HG03159 (cell line): Measurements from ENCODE around the gene CGB1.
"Not testable (repeated sequence)": the region's sequence is repeated elsewhere in the genome, so short reads cannot be mapped to it uniquely, and the experiment has no call there.

ENCODE experiments used
- ATAC-seq: cut with Tn5 transposase; IDR thresholded peaks from one replicate; pipeline ENCODE4 v1.9.1; 2021; ENCODE audit warnings: mild to moderate bottlenecking, moderate library complexity; ENCODE audit not compliant: unreplicated experiment

Gene CGB1

DNA sequence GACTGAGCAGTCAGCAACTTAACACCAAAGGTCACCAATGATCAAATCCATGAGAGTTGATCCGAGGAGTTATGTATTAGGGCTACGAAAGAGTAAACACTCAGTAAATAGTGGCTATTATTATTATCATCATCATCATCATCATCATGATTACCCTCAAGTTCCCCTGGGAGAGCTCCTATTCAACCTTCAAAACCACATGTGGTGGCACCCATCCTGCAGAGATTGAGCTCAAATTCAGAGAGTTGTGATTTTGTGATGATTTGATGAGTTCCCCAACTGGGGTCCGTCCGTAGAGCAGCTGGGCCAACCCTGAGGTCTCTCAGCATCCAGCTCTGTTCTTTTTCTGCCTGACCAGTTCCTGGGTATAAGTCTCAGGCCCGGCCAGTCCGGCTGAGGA lies 11.6 kb downstream of the CGB1 start:
- ATAC-seq, result not testable (repeated sequence)

DNA sequence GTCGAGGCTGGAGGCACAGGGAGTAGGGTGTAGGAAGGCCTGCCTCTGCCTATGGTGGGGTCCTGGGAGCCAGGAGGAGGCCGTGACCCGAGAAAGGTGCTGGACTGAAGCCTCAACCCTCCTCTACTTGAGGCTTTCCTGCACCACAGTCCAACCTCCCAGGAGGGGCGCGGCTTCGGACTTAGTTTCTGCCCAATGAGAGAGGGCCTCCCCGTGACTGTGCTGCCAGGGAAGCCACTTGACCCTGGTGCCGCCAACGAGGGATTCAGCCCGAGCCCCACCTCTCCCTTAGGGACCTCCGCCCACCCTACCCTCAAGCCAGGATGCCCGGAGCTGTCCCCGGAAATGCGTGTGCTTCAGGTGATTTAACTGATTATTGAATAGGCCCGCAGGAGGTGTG lies 12.5 kb downstream of the CGB1 start, which contains the start of gene CGB3:
CGB3 (minus strand) TSS at position 101 of the 400 bp plus-strand sequence. CDS start 362 bp downstream, outside the sequence.
- not testable (repeated sequence) for ATAC-seq

DNA sequence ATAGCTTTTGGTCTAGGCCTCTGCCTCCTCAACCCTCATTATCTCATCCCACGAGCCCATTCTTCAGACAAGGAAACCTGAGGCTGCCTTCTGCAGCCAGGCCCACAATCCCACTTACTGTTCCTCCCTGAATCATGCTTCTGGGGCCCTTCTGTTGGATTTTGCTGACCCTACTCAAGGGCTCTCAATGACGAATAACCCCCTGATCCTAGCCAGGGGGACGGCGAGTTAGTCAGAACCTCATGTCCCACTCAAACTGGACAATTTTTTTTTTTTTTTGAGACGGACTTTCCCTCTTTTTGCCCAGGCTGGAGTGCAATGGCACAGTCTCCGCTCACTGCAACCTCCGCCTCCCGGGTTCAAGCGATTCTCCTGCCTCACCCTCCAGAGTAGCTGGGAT lies 14.6 kb downstream of the CGB1 start:
- no peak for ATAC-seq

DNA sequence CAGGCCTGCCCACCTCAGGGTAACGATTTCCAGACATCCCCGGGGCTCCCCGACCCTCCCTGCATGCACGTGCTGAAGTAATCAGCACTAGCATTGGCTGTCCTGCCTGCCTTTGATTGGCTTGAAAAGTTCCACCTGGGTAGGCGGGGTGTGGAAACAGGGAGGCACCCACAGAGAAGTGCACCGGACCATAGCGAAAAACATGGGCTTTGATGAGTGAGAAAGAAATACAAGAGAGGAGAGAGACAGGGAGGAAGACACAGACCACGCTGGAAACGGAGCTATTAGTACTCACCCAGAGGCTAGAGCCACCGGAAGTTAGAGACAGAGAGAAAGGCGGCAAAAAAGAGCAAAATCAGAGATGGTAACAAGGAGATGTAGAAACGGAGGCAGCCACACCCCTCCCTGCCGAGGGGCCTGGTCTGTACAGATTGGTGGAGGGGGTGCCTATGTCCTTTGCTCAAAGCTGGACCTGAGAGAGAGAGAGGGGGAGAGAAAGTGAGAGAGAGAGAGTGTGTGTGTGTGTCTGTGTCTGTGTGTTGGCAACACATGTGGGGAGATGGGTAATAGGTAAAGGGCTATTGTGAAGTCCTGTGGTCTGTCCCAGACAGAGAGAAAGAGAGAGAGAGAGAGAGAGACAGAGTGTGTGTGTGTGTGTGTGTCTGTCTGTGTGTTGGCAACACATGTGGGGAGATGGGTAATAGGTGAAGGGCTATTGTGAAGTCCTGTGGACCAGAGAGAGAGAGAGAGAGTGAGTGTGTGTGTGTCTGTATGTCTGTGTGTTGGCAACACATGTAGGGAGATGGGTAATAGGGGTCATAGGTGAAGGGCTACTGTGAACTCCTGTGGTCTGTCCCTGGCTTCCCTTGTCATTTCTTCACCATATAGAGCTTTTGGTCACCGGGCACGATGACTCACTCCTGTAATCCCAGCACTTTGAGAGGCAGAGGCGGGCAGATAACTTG lies 15.5 kb downstream of the CGB1 start:
- no peak for ATAC-seq

DNA sequence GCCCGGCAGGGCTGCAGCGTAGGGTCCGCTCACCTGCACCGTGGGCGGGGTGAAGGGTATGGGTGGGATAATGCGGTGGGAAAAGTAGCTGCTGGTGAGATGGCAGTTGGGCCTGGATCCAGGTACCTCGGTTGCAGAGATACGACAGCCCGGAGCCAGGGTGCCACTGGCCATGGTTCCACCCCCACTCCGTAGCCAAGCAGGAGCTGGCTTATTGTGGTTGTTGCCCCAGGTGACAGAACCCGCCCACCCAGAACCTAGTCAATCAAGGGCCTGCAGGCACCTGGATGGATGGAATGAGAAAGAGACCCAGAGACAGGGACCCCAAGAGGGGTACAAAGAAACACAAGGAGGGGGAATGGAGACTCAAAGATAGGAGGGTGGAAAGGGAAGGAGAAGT lies 16.4 kb downstream of the CGB1 start:
- no peak for ATAC-seq

DNA sequence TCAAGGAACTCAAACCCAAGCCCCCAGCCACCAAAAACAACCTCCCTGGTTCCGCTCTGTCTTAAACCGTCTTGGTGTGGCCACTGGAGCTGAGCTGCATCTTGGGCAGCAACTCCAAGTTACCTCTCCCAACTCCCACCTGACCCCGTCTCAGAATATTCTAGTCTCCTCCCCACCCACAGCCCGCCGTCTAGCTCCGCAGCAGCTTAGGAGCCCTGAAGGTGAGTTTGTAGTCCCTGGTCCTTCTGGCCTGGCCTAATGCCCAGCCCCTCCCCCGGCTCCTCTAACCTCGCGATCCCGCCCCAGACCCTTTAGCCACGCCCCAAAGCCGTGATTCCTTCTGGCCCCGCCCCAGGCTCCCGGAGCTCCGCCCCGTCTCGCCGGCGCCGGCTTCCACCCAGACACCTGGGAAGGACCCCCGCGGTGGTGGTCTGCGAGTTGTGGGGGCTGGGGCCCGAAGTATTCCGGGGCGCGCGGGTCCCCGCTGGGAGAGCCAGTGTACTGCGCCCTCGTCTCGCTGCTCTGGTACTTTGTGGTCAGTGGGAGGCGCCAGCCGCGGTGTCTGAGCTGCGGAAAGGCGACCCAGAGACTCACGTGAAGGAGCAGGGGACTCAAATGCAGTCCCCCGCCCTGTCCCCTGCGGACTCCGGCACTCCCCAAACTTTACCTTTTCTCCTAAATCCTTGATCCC lies 17.3 kb downstream of the CGB1 start:
- no peak for ATAC-seq

DNA sequence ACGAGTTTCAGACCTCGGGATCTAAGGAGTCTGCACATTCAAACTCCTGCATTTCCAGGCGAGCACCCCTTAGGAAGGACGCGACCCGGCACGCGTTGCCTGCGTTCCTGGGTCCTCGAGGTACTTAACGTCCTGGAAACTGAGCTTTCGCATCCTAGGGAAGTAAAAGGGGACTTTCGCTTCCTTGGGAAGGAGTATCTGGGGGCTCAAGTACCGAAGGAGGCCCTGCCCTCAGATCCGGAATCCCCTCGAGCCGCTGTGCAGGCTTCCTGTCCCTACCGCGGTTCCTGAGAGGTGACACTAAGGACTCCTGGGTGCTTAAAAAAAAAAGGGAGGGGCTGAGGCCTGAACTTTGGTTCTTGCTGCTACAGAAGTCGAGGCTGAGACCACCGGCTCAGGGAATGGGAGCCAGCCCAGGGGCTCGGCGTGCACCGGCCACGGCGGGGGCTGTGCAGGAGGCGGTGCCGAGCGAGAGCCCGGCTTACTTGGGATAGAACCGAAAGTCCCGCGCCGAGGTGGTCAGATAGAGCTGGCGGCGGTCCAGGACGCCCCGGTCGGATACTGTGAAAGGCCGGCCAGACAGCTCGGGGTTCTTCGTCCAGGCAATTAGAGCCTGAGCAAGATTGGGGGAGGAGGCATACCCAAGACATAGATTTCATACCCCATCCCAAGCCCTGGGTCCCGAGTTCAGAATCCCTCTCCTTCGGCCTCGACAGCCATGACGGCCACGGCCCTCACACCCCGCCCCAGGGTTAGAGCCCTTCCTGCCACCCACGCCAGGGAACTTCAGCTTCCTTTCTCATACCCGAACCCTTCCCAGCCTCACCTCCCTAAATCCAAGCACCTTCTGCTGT lies 18.1 kb downstream of the CGB1 start:
- not testable (repeated sequence) for ATAC-seq

DNA sequence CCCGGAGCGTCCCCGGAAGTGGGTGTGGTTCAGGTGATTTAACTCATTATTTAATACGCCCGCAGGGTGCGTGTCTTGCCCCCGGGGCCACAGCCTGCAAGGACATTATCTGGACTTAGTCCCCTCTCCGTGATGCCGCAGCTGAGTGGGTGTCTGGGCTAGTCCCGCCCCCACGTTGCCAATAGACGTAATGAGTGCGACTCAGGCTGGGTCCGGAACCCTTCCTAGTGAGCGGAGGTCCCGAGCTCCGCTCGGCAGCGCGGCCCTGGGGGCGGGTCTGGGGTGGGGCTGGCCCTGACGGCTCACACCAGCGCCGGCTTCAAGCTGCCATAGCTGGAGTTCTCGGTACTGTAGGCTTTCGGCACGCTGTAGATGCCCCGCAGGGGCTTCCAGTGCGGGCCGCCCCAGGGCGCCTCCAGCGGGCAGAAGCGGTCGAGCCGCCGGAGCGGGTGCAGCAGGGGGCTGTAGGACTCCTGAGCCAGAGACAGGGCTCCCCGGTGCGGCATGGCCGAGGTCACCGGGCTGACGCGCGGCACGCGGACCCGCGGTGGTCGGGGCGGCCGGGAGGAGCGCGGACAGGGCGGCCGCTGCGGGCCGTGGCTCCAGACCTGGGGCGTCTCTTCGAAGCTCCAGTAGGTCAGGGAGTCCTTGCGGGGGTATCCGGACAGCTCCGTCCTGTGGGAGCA lies 18.9 kb downstream of the CGB1 start:
- no peak for ATAC-seq

DNA sequence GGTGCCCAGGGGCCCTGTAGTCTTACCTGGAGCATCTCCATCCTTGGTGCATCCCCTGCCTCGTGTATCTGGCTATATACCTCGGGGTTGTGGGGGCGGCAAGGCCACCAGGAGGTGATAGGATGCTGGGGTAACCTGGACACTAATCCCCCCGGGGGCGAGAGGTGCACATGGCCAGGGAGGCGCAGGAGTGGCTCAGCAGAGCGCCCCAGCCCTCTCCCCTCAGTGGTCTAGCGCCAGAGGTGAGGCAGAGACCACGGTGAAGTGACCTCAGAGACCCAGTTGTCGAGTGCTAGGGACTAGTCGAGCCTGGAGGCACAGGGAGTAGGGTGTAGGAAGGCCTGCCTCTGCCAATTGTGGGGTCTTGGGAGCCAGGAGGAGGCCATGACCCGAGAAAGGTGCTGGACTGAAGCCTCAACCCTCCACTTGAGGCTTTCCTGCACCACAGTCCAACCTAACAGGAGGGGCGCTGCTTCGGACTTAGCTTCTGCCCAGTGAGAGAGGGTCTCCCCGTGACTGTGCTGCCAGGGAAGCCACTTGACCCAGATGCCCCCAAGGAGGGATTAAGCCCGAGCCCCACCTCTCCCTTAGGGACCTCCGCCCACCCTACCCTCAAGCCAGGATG lies 19.5 kb downstream of the CGB1 start, which contains the start of gene LHB:
LHB (minus strand) TSS at position 51 of the 625 bp plus-strand sequence; CDS start at position 41, 10 bp downstream.
- no peak for ATAC-seq

DNA sequence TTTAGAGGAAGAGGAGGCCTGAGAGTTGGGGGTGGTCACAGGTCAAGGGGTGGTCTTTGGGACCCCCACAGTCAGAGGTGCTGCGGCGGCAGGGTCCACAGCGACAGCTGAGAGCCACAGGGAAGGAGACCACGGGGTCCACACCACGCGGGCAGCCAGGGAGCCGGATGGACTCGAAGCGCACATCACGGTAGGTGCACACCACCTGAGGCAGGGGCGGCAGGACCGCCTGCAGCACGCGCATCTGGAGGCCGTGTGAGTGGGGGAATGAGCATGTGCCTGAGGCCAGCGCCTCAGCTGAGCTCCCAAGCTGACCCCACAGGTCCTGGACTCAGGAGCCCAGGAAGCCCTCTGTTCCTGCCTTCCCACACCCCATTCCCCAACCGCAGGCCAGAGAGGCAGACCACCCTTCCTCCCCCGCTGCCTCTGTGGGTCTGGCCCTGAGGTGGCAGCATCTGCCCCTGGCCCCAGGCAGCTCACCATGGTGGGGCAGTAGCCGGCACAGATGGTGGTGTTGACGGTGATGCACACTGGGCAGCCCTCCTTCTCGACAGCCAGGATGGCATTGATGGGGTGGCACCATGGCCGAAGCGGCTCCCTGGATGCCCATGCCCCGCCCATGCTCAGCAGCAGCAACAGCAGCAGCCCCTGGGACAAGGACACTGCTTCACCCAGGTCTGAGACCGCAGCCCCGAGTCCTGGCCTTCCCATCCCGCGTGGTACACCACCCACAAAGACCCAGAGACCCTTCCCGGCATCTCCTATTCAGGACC lies 20.4 kb downstream of the CGB1 start:
- ATAC-seq, result no peak

DNA sequence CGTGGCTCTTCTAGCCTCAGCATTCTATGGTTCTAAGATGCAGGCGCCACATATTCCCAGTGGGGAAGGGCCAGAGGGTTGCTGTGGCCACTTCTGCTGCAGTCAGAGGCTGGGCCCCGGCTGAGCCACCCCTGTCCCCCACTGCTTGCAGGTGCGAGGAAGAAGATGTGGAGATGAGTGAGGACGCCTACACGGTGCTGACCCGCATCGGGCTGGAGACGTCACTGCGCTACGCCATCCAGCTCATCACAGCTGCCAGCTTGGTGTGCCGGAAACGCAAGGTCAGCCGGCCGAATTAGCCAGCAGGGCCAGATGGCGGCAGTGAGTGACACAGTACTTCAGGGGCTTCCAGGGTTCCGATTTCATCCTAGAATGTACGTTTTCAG lies 21.8 kb downstream of the CGB1 start:
- no peak for ATAC-seq

DNA sequence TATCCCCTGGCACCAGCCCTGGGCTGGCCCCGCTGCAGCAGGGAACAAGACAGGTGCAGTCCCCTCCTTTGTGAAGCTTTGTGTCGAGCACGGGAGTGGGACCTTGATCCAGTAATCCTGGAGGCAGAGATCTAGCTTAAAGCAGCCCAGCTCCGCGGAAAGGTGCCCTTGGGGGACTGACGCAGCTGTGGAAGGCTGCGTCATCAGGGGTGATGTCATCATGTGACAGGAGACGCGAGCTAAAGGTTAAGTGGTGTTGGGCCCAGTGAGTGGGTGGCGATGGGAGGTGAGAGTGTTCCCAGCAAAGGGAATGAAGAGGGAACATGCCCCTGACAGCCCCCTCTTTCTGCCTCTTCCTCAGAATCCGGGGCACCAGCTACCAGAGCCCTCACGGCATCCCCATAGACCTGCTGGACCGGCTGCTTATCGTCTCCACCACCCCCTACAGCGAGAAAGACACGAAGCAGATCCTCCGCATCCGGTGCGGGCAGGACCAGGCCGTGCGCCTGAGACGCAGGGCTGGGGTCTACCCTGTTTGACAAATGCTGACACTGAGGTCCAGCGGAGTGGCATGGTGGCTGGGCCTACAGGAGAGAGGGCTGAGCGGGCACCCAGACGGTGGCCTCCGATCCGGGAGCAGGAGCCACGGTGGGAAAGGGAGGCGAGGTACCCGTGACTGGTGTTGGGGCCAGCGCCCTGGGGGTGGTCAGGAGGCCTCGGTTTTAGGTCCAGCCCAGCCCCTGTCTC lies 22.4 kb downstream of the CGB1 start:
- ATAC-seq, result no peak

DNA sequence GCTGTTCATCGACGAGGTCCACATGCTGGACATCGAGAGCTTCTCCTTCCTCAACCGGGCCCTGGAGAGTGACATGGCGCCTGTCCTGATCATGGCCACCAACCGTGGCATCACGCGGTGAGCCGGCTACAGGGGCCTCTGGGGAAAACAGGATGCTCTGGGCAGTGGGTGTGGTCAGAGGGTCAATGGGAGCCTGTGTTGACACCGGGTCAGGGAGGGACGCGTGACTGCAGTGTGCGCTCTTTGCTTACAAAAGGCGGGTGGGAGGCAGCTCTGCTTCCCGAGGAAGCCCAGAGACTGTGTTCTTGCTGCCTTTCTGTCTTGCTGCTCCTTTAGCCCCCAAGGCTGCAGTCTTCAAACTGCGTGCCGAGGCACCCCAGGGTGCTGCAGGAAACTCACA lies 25.5 kb downstream of the CGB1 start:
- ATAC-seq, result no peak

DNA sequence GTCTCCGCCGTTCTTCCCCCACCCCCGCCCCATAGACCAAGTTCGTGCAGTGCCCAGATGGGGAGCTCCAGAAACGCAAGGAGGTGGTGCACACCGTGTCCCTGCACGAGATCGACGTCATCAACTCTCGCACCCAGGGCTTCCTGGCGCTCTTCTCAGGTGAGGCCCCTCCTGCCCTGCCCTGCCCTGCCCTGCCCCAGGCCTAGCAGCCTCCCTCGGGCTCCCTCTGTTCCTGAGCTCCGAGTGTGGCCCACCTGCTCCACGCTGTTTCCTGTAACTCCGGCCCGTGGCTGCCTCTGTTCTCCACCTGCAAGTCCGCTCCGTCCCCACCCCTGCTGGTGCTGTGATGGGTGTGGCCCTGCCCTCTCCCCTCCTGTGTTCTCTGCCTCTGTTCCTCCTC lies 26.2 kb downstream of the CGB1 start:
- no peak for ATAC-seq

DNA sequence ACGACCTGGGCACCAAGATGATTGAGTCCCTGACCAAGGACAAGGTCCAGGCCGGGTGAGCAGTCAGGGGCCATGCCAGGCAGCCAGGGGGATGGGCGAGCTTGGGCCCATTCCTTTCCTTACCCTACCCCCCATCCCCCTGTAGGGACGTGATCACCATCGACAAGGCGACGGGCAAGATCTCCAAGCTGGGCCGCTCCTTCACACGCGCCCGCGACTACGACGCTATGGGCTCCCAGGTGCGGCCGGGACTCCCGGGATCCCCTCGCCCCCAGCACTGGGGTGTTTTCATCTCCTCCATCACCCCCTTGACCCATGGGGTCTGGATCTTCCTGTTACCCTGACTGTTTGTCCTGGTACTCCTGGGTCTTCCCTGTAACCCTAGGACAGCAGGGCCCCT lies 26.9 kb downstream of the CGB1 start:
- ATAC-seq, result no peak

DNA sequence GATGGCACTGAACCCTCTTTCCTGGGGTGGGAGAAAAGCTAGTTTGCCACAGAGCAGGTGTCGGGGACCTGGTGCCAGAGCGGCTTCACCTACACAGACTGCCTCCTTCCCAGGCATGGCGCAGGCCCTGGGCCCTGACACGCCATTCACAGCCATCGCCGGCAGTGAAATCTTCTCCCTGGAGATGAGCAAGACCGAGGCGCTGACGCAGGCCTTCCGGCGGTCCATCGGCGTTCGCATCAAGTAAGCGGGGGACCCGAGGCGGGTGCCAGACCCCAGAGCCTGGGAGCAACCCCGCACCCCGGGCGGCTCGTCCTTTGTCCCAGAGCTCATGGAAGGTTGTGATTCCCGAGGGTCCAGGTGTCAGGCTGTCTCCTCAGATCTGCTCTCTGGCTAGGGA lies 29.8 kb downstream of the CGB1 start:
- ATAC-seq, result no peak

DNA sequence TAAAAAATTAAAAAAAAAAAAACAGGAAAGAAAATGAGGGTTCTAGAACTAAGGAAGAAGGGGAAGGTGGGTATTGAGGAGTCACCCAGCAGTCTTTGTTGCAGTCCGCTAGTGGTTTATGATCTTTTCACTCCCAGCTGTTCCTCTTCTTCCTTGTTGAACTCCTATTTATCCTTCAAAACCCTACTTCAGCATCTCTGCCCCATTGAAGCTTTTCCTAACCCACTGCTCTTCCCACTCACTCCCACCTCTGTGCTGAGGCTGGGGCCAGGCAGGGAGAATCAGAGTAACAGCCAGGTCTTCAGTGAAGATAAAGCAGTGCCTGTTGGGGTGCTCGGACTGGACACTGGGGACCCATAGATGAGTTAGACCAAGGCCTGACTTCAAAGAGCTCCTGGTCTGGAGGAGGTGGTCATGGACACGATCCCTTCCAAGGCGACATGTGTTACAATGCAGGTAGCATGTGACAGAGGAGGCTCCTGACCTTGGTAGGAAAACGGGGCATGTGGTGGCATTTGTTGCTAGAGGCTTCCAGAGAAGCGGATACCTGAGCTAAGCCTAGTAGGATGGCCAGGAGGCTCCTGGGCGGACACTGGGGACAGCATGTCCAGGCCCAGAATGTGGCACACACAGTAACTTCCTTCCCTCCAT lies 31.6 kb downstream of the CGB1 start:
- ATAC-seq, result no peak

DNA sequence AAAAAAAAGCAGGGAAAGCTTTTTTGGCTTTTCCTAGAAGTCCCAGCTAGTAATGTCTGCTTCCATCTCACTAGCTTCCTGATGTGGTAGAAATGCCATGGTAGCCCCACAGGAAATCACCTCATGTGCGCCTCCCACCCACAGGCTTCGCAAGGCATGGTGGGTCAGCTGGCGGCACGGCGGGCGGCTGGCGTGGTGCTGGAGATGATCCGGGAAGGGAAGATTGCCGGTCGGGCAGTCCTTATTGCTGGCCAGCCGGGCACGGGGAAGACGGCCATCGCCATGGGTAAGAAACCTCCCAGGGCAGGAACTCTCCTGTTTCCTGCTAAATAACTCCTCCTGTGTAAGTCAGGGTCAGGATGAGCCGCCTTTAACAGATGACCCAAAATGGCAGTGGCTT lies 32.6 kb downstream of the CGB1 start:
- no peak for ATAC-seq
